Fibroblast of lung (primary cell): Measurements from ENCODE around the gene APEX1. TPM values are rescaled to one million over a fixed set of nuclear protein-coding genes. Genes with fewer than 3 reads are reported as not detected.
A peak's percentile ranks its signal among the peaks of the same experiment; 100 is the strongest.

ENCODE experiments used
- DNase-seq, 2 donors: peaks; one replicate each; pipeline versions ENCODE4 v3.0.0 to v3.0.0-alpha.2; 2010; ENCODE audit warnings: low read depth in 2 of 2
- H2AFZ ChIP-seq: 2 replicates; pipeline ENCODE4 v1.5.1; 2012; ENCODE audit warnings: low read length, control low read depth, inconsistent platforms
- H3K27ac ChIP-seq: 2 replicates; pipeline ENCODE4 v1.5.1; 2011; ENCODE audit warnings: low read length, control low read depth; ENCODE audit not compliant: insufficient read depth
- H3K27me3 ChIP-seq: 2 replicates; pipeline ENCODE4 v1.5.1; 2011; ENCODE audit warnings: mild to moderate bottlenecking, low read length; ENCODE audit not compliant: control insufficient read depth, insufficient read depth
- H3K36me3 ChIP-seq: 2 replicates; pipeline ENCODE4 v1.5.1; 2011; ENCODE audit warnings: low read length; ENCODE audit not compliant: control insufficient read depth, insufficient read depth
- H3K4me1 ChIP-seq: 2 replicates; pipeline ENCODE4 v1.5.1; 2011; ENCODE audit warnings: low read length; ENCODE audit not compliant: control insufficient read depth, insufficient read depth; ENCODE audit errors: extremely low read depth
- H3K4me2 ChIP-seq: 2 replicates; pipeline ENCODE4 v1.5.1; 2011; ENCODE audit warnings: low read length, control low read depth; ENCODE audit not compliant: insufficient read depth; ENCODE audit errors: extremely low read depth
- H3K4me3 ChIP-seq, 4 experiments: fragments of 200-600 bp in 1 of 4; sonication (generic) in 1 of 4; replicated peaks in 1 of 4; 2 replicates each; pipeline ENCODE4 v1.5.1; 2011 to 2016; ENCODE audit warnings: low read length in 4 of 4, low read depth in 3 of 4, mild to moderate bottlenecking in 3 of 4, control low read depth in 2 of 4, inconsistent platforms in 1 of 4, mixed read lengths in 1 of 4; ENCODE audit not compliant: insufficient read depth in 1 of 4; ENCODE audit errors: control extremely low read depth in 1 of 4
- H3K79me2 ChIP-seq: 2 replicates; pipeline ENCODE4 v1.5.1; 2012; ENCODE audit warnings: mild to moderate bottlenecking, low read length, inconsistent platforms; ENCODE audit not compliant: control insufficient read depth, insufficient read depth
- H3K9ac ChIP-seq: 2 replicates; pipeline ENCODE4 v1.5.1; 2011; ENCODE audit warnings: mild to moderate bottlenecking, low read length, control low read depth; ENCODE audit not compliant: insufficient read depth
- H3K9me3 ChIP-seq: 2 replicates; pipeline ENCODE4 v1.5.1; 2012; ENCODE audit warnings: low read depth, low read length; ENCODE audit not compliant: control insufficient read depth, insufficient read depth
- H4K20me1 ChIP-seq: 2 replicates; pipeline ENCODE4 v1.5.1; 2011; ENCODE audit warnings: low read length; ENCODE audit not compliant: control insufficient read depth, insufficient read depth; ENCODE audit errors: extremely low read depth
- EZH2 ChIP-seq: IDR thresholded peaks from 2 replicates; pipeline ENCODE4 v1.5.1; 2012; ENCODE audit warnings: low read length, control low read depth, mild to moderate bottlenecking; ENCODE audit errors: missing control alignments
- polyA plus RNA-seq, 2 donors: library from polyadenylated mRNA; depleted of rRNA in 1 of 2; stranded (reverse) in 1 of 2; unstranded in 1 of 2; fragments of >200 nt; gene quantifications; 2 replicates each; pipeline ENCODE4 v1.2.1, GENCODE V29; 2011 to 2012; ENCODE audit warnings: missing spikeins in 1 of 2
- total RNA-seq: library from RNA; depleted of rRNA; stranded (reverse); fragments of >200 nt; gene quantifications from 2 replicates; pipeline ENCODE4 v1.2.1, GENCODE V29; 2014
- TF ChIP-seq, protein P1 (sequence below), 2 donors: IDR thresholded peaks in 1 of 2; conservative IDR thresholded peaks in 1 of 2; 1 replicate in 1 of 2; 2 replicates in 1 of 2; pipeline ENCODE4 v1.5.1; 2011 to 2012; ENCODE audit warnings: low read length in 2 of 2, control low read depth in 1 of 2, inconsistent platforms in 1 of 2, low read depth in 1 of 2, mild to moderate bottlenecking in 1 of 2

The APEX1 gene
- total and polyA plus RNA-seq, 2 donors (not counting 1 experiment from before 2014, with no cell fraction given): 66.6 to 187 TPM

DNA sequence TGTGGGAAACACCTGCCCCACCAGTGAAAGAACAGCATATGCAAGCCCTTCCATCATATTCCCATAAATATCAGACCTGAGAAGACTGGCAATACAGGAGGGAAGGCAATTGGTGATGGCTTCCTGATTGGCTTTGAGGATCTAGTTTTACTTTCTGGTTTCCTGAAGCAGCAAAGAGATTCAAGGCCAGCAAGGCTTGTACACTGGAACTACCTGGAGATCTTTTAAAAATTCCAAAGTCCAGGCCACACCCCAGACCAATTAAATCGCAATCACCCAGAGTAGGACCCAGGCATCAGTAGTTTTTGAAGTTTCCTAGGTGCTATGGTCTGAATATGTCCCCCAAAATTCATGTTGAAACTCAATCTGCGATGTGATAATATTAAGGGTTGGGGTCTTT, 38.8 kb upstream of the APEX1 start:
- Histone ChIP-seq H3K4me2 (no peak overlapping the region), H2AFZ (peak overlapping the region; percentile 22), H3K36me3 (no peaks in the 10 kb centered on the region), H3K9ac (no peak overlapping the region), H3K4me3 (no peak overlapping the region), H3K79me2 (peaks cover 5% of the 10 kb centered on the region), H3K27me3 (no peaks in the 10 kb centered on the region), H4K20me1 (no peaks in the 10 kb centered on the region), H3K9me3 (no peaks in the 10 kb centered on the region), H3K4me1 (no peaks in the 10 kb centered on the region), H3K27ac (no peak overlapping the region)
- TF ChIP-seq EZH2: no peak
- TF ChIP-seq, protein P1, sequence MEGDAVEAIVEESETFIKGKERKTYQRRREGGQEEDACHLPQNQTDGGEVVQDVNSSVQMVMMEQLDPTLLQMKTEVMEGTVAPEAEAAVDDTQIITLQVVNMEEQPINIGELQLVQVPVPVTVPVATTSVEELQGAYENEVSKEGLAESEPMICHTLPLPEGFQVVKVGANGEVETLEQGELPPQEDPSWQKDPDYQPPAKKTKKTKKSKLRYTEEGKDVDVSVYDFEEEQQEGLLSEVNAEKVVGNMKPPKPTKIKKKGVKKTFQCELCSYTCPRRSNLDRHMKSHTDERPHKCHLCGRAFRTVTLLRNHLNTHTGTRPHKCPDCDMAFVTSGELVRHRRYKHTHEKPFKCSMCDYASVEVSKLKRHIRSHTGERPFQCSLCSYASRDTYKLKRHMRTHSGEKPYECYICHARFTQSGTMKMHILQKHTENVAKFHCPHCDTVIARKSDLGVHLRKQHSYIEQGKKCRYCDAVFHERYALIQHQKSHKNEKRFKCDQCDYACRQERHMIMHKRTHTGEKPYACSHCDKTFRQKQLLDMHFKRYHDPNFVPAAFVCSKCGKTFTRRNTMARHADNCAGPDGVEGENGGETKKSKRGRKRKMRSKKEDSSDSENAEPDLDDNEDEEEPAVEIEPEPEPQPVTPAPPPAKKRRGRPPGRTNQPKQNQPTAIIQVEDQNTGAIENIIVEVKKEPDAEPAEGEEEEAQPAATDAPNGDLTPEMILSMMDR (conservative IDR thresholded peaks at IDR 0.05 in 1 of 2, IDR thresholded peaks at IDR 0.05 in 1 of 2; ENCODE audit: low read depth in 1 of 2, low read length in 2 of 2): no peak
- DNase-seq: no peak

DNA sequence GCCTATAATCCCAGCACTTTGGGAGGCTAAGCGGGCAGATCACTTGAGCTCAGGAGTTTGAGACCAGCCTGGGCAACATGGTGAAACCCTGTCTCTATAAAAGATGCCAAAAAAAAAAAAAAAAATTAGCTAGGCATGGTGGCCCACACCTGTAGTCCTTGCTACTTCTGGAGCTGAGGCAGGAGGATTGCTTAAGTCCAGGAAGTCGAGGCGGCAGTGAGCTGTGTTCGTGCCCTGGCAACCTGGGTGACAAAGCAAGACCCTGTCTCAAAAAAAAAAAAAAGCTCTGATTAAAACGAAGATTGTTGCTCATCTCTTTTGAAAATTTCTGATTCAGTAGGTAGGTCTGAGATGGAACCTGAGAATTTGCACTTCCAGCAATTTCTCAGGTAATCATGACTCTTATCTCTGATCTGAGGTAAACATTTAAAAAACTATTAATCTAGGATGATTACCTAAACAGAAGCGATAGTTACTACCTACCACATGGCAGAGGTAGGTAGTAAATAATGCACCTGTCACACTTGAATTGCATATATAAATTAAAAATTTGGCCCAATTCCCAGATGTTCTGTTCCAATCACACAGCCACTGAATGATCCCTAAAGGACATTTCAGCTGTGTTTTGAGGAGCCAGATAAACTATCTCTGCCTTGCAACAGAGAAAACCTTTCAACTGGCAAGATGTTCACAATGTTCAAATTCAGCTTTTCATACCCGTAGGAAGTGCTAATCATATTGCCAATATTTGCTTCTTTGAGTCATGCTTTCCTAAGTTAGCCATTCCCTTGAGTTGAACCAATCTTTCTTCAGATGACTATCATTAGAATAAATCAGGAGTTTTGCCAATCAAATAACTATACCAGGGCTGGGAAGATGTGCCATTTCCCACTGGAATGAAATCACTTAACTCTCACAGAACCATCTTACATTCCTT, 37.5 kb upstream of the APEX1 start:
- TF ChIP-seq, protein P1 (conservative IDR thresholded peaks at IDR 0.05 in 1 of 2, IDR thresholded peaks at IDR 0.05 in 1 of 2; ENCODE audit: low read depth in 1 of 2, low read length in 2 of 2): no peak
- no peak for TF ChIP-seq EZH2
- Histone ChIP-seq H3K4me3 (no peak overlapping the region), H4K20me1 (no peaks in the 10 kb centered on the region), H3K36me3 (no peaks in the 10 kb centered on the region), H3K27ac (no peak overlapping the region), H3K9ac (no peak overlapping the region), H2AFZ (no peak overlapping the region), H3K27me3 (no peaks in the 10 kb centered on the region), H3K79me2 (no peaks in the 10 kb centered on the region), H3K9me3 (no peaks in the 10 kb centered on the region), H3K4me2 (no peak overlapping the region), H3K4me1 (no peaks in the 10 kb centered on the region)
- no peak for DNase-seq

DNA sequence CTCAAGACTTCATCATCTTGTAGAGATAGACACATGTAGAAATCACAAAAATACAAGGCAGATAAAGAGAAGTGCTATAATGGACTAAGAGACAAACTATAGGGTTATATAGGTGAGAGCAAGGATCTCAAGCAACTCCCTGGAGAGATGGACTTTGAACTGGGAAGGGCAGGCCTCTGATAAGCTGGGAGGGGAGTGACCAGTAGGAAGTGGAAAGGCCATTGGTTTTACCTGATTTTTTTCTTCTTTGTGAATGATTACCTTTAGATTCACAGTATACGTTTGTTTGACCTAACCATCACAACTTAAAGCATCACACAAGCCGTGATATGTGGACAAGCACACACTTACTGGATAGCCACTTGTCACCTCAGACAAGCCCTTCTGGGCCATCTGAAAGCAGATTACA, 36.5 kb upstream of the APEX1 start:
- Histone ChIP-seq H4K20me1 (no peaks in the 10 kb centered on the region), H3K27me3 (no peaks in the 10 kb centered on the region), H2AFZ (no peak overlapping the region), H3K4me1 (no peaks in the 10 kb centered on the region), H3K27ac (no peak overlapping the region), H3K9ac (no peak overlapping the region), H3K9me3 (no peaks in the 10 kb centered on the region), H3K4me3 (no peak overlapping the region), H3K4me2 (no peak overlapping the region), H3K36me3 (no peaks in the 10 kb centered on the region), H3K79me2 (no peaks in the 10 kb centered on the region)
- no peak for DNase-seq
- TF ChIP-seq, protein P1 (conservative IDR thresholded peaks at IDR 0.05 in 1 of 2, IDR thresholded peaks at IDR 0.05 in 1 of 2; ENCODE audit: low read depth in 1 of 2, low read length in 2 of 2): no peak
- no peak for TF ChIP-seq EZH2
